ENCODE measurements around the gene RPH3AL.

GRCh38 chr17:278676-279059, 73.9 kb downstream of the RPH3AL start:
- no peak for TF ChIP-seq CTCF (IDR thresholded peaks at IDR 0.05)
- no peak for TF ChIP-seq POLR2A (IDR thresholded peaks at IDR 0.05)
